ENCODE results near the gene VTI1B. TPM values are rescaled to one million over a fixed set of nuclear protein-coding genes. Genes with fewer than 3 reads are reported as not detected.
"Not testable (repeated sequence)": the region's sequence is repeated elsewhere in the genome, so short reads cannot be mapped to it uniquely, and the experiment has no call there.

Gene VTI1B, protein sequence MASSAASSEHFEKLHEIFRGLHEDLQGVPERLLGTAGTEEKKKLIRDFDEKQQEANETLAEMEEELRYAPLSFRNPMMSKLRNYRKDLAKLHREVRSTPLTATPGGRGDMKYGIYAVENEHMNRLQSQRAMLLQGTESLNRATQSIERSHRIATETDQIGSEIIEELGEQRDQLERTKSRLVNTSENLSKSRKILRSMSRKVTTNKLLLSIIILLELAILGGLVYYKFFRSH
- 44.8 TPM for total RNA-seq (ENCODE audit: insufficient read depth, low replicate concordance)

- DNase-seq (ENCODE audit: low spot score) = peak; percentile 90
These were observed at the start of gene VTI1B for GRCh38 chr14:67674480-67675218. Gene VTI1B, minus strand, starts transcription at chr14:67674632. Its CDS starts 143 bp downstream, at chr14:67674489.

DNA sequence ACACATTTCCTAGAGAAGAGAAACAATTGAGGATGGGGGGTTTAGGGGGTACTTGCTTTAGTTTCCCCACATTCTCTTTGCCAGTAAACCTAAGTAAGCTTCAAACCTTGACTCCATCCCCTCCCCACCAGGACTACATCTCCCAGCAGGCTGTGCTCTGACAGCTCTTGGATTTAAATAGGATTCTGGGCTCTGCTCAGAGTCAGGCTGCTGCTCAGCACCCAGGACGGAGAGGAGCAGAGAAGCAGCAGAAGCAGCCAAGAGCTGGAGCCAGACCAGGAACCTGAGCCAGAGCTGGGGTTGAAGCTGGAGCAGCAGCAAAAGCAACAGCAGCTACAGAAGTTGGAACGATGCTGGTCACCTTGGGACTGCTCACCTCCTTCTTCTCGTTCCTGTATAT is 47.9 kb upstream of the VTI1B start:
- peak; percentile 91 for DNase-seq (ENCODE audit: low spot score)

- DNase-seq (ENCODE audit: low spot score) = no peak
These were observed 47.4 kb upstream of the VTI1B start for GRCh38 chr14:67721875-67722274.

DNA sequence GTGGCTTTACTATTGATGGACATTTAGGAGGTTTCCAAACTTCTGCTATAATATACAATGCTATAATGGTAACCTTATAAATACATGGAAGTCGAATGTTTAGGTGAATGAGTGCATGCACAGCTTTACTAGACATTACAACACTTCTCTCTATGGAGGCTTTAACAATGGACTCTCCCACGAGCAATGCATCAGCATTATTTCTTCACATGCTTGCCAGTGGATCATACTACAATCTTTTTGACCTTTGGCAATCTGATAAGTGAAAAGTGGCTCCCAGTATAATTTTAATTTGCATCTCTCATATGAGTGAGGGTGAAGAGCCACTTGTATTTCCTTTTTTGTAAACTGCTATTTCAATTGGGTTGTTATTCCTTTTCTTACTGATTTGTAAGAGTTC is 45.4 kb upstream of the VTI1B start:
- no peak for DNase-seq (ENCODE audit: low spot score)

- DNase-seq (ENCODE audit: low spot score) = not testable (repeated sequence)
These were observed 45.0 kb upstream of the VTI1B start for GRCh38 chr14:67719385-67719784.

- no peak for DNase-seq (ENCODE audit: low spot score)
These were observed 43.8 kb upstream of the VTI1B start for GRCh38 chr14:67718265-67718664.

GRCh38 chr14:67717048-67717447 is 42.6 kb upstream of the VTI1B start:
- DNase-seq (ENCODE audit: low spot score) = no peak

DNA sequence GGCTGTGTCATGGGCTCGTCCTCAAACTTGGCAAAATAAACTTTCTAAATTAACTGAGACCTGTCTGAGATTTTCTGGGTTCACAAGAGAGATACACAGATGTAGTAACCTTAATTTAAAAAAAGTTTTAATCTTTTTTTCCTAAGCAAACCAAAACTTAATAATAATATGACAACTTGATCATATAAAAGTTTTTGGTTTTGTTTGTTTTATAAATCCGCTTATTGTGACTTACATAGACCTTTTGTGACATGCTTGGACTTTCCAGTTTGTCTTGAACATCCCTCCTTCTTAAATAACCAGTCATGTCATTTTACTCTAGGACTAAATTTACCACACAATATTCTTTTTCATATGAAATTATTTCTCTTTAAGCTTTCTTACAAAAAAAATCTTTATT is 35.8 kb upstream of the VTI1B start:
- DNase-seq (ENCODE audit: low spot score) = no peak

- not testable (repeated sequence) for DNase-seq (ENCODE audit: low spot score)
These were observed 35.4 kb upstream of the VTI1B start for GRCh38 chr14:67709796-67710195.

GRCh38 chr14:67709346-67709745 is 34.9 kb upstream of the VTI1B start:
- DNase-seq (ENCODE audit: low spot score) = not testable (repeated sequence)

GRCh38 chr14:67705211-67705610 is 30.8 kb upstream of the VTI1B start:
- no peak for DNase-seq (ENCODE audit: low spot score)

DNA sequence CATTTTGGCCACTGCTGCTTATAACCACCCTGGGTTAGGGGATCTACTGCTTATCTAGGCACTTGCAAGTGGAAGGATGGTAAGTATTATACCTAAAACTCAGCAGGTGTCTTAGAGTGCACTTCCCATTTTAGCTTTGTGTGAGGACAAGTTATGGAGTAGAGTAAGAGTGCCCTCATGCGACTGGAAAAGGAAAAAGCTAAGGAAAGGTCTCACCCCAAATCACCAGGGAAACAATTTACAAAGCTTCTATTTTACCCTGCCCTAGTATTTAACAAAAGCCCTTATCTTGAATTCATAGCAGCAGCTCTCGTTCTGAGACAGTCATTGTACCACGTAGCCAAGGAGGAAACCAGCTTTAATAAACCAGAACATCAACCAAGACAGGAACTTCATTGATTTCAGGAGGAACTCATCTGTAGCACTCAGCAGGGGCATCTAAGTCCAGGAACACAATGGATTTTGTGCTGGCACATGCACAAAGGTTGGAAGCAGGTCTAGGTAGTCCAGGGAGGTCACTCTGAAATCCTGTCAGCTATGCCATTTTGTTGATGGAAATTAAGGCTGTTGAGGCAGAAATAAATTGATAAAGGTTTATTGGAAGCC is 30.2 kb upstream of the VTI1B start:
- DNase-seq (ENCODE audit: low spot score) = peak; percentile 70

DNA sequence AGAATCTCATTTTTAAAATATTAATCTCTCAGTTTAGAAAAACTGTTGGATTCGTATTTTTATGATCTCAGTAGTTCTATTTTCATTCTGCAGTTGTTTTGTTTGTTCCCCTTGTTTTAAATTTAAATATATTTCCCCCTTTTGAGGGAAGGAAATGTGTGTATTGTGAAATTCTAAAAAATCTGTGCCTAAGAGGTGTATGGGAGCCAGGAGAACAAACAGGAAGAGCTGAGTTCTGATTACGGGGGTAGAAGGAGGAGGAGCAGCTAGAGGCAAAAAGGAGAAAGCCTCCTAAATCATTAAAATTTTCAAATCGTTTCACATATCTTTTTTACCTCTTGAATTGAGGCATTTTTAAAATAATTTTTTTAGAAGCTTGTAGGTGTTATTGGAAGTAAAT is 29.6 kb upstream of the VTI1B start:
- DNase-seq (ENCODE audit: low spot score) = no peak

DNA sequence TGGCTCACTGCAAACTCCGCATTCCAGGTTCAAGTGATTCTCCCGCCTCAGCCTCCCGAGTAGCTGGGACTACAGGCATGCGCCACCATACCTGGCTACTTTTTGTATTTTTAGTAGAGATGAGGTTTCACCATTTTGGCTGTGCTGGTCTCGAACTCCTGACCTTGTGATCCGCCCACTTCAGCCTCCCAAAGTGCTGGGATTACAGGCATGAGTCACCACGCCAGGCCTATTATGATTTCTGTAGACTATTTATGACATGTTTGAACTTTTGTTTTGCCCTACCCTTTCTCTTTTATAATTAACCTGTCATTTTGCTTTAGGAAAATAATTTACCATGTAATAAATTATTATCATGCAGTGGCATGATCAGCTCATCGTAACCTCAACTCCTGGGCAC is 27.1 kb upstream of the VTI1B start, which contains the start of gene RDH12:
TSS of gene RDH12 (plus strand) at position 395 of the 400 bp plus-strand sequence. CDS start 20,757 bp downstream, outside the sequence.
- not testable (repeated sequence) for DNase-seq (ENCODE audit: low spot score)

DNA sequence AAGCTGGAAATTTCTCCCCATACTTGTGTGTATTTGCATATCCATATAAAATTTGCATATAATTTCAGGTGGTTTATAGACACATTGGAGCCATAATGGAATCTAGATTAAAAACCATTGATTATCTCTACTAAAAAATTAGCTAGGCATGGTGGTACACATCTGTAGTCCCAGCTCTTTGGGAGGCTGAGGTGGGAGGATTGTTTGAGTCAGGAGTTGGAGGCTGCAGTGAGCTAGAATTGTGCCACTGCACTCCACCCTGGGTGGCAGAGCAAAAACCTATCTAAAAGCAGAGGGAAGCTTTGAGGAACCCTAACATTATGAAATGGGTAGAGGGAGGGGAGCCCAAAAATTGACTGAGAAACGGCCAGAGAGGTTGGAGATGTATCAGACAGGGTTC is 23.7 kb upstream of the VTI1B start:
- no peak for DNase-seq (ENCODE audit: low spot score)

- DNase-seq (ENCODE audit: low spot score) = peak; percentile 84
These were observed 22.6 kb upstream of the VTI1B start for GRCh38 chr14:67697006-67697405.

- peak; percentile 97 for DNase-seq (ENCODE audit: low spot score)
These were observed 21.0 kb upstream of the VTI1B start, which contains the start of gene RDH11 for GRCh38 chr14:67695394-67695949. Gene RDH11, minus strand, starts transcription at chr14:67695764. Its CDS starts 61 bp downstream, at chr14:67695703.

- DNase-seq (ENCODE audit: low spot score) = peak; percentile 72
These were observed 20.5 kb upstream of the VTI1B start for GRCh38 chr14:67694791-67695393.

- no peak for DNase-seq (ENCODE audit: low spot score)
These were observed 15.6 kb upstream of the VTI1B start for GRCh38 chr14:67690011-67690410.

DNA sequence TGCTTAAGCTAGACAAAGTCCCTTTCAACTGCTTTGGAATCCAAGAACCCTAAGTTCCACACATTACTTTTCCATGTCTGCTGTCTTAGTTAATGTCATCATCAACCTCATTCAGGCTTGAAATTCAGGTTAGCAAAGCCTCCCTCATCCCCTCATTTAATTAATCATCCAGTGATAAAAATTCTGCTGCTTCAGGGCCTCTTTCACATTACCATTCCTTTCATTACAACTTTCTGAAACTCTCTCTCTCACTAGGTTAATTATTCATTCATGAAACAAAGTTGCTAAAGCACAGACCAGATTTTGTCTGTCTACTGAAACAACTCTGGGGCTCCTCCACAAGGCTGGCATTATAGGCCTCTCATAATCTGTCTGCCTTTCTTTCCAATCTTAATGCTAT is 9.4 kb upstream of the VTI1B start:
- no peak for DNase-seq (ENCODE audit: low spot score)

DNA sequence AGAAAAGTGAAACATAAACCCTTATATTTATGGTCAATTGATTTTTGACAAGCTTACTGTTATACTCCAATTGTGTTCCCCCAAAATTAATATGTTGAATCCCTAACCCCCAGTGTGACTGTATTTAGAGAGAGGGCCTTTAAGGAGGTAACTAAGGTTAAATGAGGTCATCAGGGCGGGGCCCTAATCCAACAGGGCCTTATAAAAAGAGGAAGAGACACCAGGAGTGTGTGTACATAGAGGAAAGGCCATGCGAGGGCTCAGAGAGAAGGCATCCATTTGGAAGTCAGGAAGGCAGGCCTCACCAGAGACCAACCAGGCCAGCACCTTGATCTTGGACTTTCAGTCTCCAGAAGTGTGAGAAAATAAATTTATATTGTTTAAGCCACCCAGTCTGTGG is 6.5 kb upstream of the VTI1B start:
- no peak for DNase-seq (ENCODE audit: low spot score)

GRCh38 chr14:67680121-67680602 is 5.7 kb upstream of the VTI1B start:
- DNase-seq (ENCODE audit: low spot score) = no peak
